H1 (cell line): Measurements from ENCODE around the gene IFT81. TPM values are rescaled to one million over a fixed set of nuclear protein-coding genes. Genes with fewer than 3 reads are reported as not detected.

Experiments
- CTCF ChIA-PET: fragments of 300-600 bp; sonication (Branson Sonifier 250); formaldehyde crosslinking; loops from one replicate; lab custom pipeline; 2021; ENCODE audit not compliant: partially characterized antibody; lab: Charles Lee
- POLR2A ChIA-PET: fragments of 300-600 bp; sonication (Branson Sonifier 250); formaldehyde crosslinking; loops from one replicate; lab custom pipeline; 2021; ENCODE audit warnings: inconsistent platforms; ENCODE audit not compliant: partially characterized antibody; lab: Charles Lee
- DNase-seq, 2 experiments: peaks; one replicate each; pipeline versions ENCODE4 v3.0.0 to v3.0.0-alpha.2; 2010 to 2022; ENCODE audit warnings: low spot score in 2 of 2, low read depth in 1 of 2, mixed read lengths in 1 of 2
- FAIRE-seq: peaks from 2 replicates; lab custom pipeline; 2011; peaks lifted over from hg19 to GRCh38; lab: Jason Lieb, UNC
- H2AFZ ChIP-seq: 2 replicates; pipeline ENCODE4 v1.8.1; 2012; ENCODE audit warnings: low read length, inconsistent platforms
- H2AK5ac ChIP-seq: 2 replicates; pipeline ENCODE4 v1.6.1; 2013; ENCODE audit warnings: low read depth, low read length
- H2BK120ac ChIP-seq: replicated peaks from 2 replicates; pipeline ENCODE3; 2013; ENCODE audit warnings: low read depth, low read length, inconsistent platforms
- H2BK12ac ChIP-seq: 2 replicates; pipeline ENCODE4 v1.6.1; 2013; ENCODE audit warnings: low read depth, low read length
- H2BK15ac ChIP-seq: 2 replicates; pipeline ENCODE4 v1.6.1; 2013; ENCODE audit warnings: low read length
- H2BK20ac ChIP-seq: 2 replicates; pipeline ENCODE4 v1.6.1; 2013; ENCODE audit warnings: low read length
- H2BK5ac ChIP-seq: 2 replicates; pipeline ENCODE4 v1.6.1; 2013; ENCODE audit warnings: low read depth, low read length
- H3K14ac ChIP-seq: 2 replicates; pipeline ENCODE4 v1.6.1; 2013; ENCODE audit warnings: inconsistent platforms; ENCODE audit not compliant: insufficient read length
- H3K18ac ChIP-seq: 2 replicates; pipeline ENCODE4 v1.6.1; 2013; ENCODE audit warnings: low read length; ENCODE audit errors: extremely low read depth
- H3K23ac ChIP-seq: 2 replicates; pipeline ENCODE4 v1.6.1; 2013; ENCODE audit warnings: inconsistent platforms; ENCODE audit not compliant: insufficient read length
- H3K23me2 ChIP-seq: 2 replicates; pipeline ENCODE4 v1.6.1; 2013; ENCODE audit warnings: low read depth, low read length
- H3K27ac ChIP-seq: 2 replicates; pipeline ENCODE4 v1.6.1; 2011; ENCODE audit warnings: low read depth, low read length, inconsistent platforms
- H3K27me3 ChIP-seq, 4 experiments: replicated peaks in 1 of 4; 1 replicate in 1 of 4; 2 replicates in 3 of 4; pipeline versions ENCODE4 v1.6.1 to v1.8.1; 2011 to 2013; ENCODE audit warnings: low read length in 3 of 4, mild to moderate bottlenecking in 3 of 4, inconsistent platforms in 2 of 4, mixed read lengths in 2 of 4, moderate library complexity in 1 of 4; ENCODE audit not compliant: control insufficient read depth in 3 of 4, insufficient read depth in 3 of 4; ENCODE audit errors: extremely low read depth in 1 of 4
- H3K36me3 ChIP-seq, 4 experiments: 2 replicates each; pipeline versions ENCODE4 v1.6.1 to v1.8.1; 2011 to 2013; ENCODE audit warnings: mild to moderate bottlenecking in 4 of 4, low read length in 3 of 4, moderate library complexity in 2 of 4, control low read depth in 1 of 4, inconsistent platforms in 1 of 4; ENCODE audit not compliant: insufficient read depth in 4 of 4, control insufficient read depth in 2 of 4
- H3K4ac ChIP-seq: replicated peaks from 2 replicates; pipeline ENCODE3; 2013; ENCODE audit warnings: low read length, low read depth, mixed read lengths, inconsistent platforms; ENCODE audit not compliant: insufficient read length
- H3K4me1 ChIP-seq, 4 experiments: replicated peaks in 1 of 4; 1 replicate in 1 of 4; 2 replicates in 3 of 4; pipeline versions ENCODE4 v1.6.1 to v1.8.1; 2011 to 2013; ENCODE audit warnings: low read length in 3 of 4, inconsistent platforms in 2 of 4, mixed read lengths in 1 of 4; ENCODE audit not compliant: insufficient read depth in 4 of 4, control insufficient read depth in 3 of 4
- H3K4me2 ChIP-seq, 2 experiments: 2 replicates each; pipeline versions ENCODE4 v1.6.1 to v1.8.1; 2011 to 2013; ENCODE audit warnings: low read depth in 2 of 2, low read length in 2 of 2, control low read depth in 1 of 2, inconsistent platforms in 1 of 2, mild to moderate bottlenecking in 1 of 2; ENCODE audit not compliant: insufficient read depth in 1 of 2
- H3K4me3 ChIP-seq, 4 experiments: fragments of 200-600, 300-600 bp in 1 of 4; sonication (generic), shearing (Covaris generic), sonication (Bioruptor Twin) in 1 of 4; 2 replicates each; pipeline versions ENCODE4 v1.5.1 to v1.8.1; 2011 to 2016; ENCODE audit warnings: low read length in 4 of 4, low read depth in 3 of 4, control low read depth in 2 of 4, inconsistent platforms in 2 of 4, mild to moderate bottlenecking in 2 of 4, mixed read lengths in 1 of 4, moderate library complexity in 1 of 4; ENCODE audit not compliant: insufficient read depth in 2 of 4; ENCODE audit errors: extremely low read depth in 1 of 4
- H3K56ac ChIP-seq: replicated peaks from 2 replicates; pipeline ENCODE3; 2013; ENCODE audit warnings: low read depth, mild to moderate bottlenecking, mixed read lengths, low read length, inconsistent platforms; ENCODE audit not compliant: insufficient read length
- H3K79me1 ChIP-seq: 2 replicates; pipeline ENCODE4 v1.6.1; 2013; ENCODE audit warnings: low read depth, low read length, control low read depth
- H3K79me2 ChIP-seq, 2 experiments: 2 replicates each; pipeline versions ENCODE4 v1.6.1 to v1.8.1; 2012 to 2013; ENCODE audit warnings: low read length in 2 of 2, mild to moderate bottlenecking in 2 of 2, inconsistent platforms in 1 of 2; ENCODE audit not compliant: insufficient read depth in 2 of 2, control insufficient read depth in 1 of 2
- H3K9ac ChIP-seq, 4 experiments: replicated peaks in 1 of 4; 1 replicate in 1 of 4; 2 replicates in 3 of 4; pipeline versions ENCODE4 v1.6.1 to v1.8.1; 2011 to 2013; ENCODE audit warnings: low read depth in 3 of 4, low read length in 3 of 4, control low read depth in 2 of 4, mild to moderate bottlenecking in 2 of 4, moderate library complexity in 2 of 4, inconsistent platforms in 1 of 4; ENCODE audit errors: extremely low read depth in 1 of 4
- H3K9me3 ChIP-seq, 2 experiments: 2 replicates each; pipeline versions ENCODE4 v1.6.1 to v1.8.1; 2012 to 2013; ENCODE audit warnings: mild to moderate bottlenecking in 2 of 2, moderate library complexity in 2 of 2, control low read depth in 1 of 2, inconsistent platforms in 1 of 2, low read depth in 1 of 2, low read length in 1 of 2, mixed read lengths in 1 of 2; ENCODE audit not compliant: insufficient read depth in 2 of 2
- H4K20me1 ChIP-seq, 2 experiments: replicated peaks in 1 of 2; 2 replicates each; pipeline versions ENCODE3 to v1.8.1; 2011 to 2013; ENCODE audit warnings: inconsistent platforms in 2 of 2, low read length in 2 of 2, mild to moderate bottlenecking in 1 of 2; ENCODE audit not compliant: insufficient read depth in 2 of 2, control insufficient read depth in 1 of 2
- H4K5ac ChIP-seq: 2 replicates; pipeline ENCODE4 v1.6.1; 2013; ENCODE audit warnings: low read length, low read depth, mixed read lengths, inconsistent platforms; ENCODE audit not compliant: insufficient read length
- H4K8ac ChIP-seq: 2 replicates; pipeline ENCODE4 v1.8.0; 2013; ENCODE audit warnings: mild to moderate bottlenecking, moderate library complexity, low read length, inconsistent platforms; ENCODE audit not compliant: insufficient read depth; ENCODE audit errors: extremely low read depth
- H4K91ac ChIP-seq: replicated peaks from 2 replicates; pipeline ENCODE3; 2013; ENCODE audit warnings: low read length, mixed read lengths, inconsistent platforms; ENCODE audit not compliant: insufficient read length
- BCL11A ChIP-seq, 2 experiments: IDR thresholded peaks; one replicate each; pipeline ENCODE4 v1.6.1; 2011; ENCODE audit warnings: low read depth in 2 of 2, low read length in 2 of 2, mild to moderate bottlenecking in 2 of 2
- FOSL1 ChIP-seq: IDR thresholded peaks from 2 replicates; pipeline ENCODE4 v1.6.1; 2011; ENCODE audit warnings: mild to moderate bottlenecking, low read depth, low read length, moderate library complexity; ENCODE audit not compliant: insufficient read depth
- HDAC6 ChIP-seq: IDR thresholded peaks from one replicate; pipeline ENCODE4 v1.7.1; 2012; ENCODE audit warnings: low read depth, mild to moderate bottlenecking, inconsistent platforms, low read length, moderate library complexity
- PHF8 ChIP-seq: fragments of 200-600 bp; sonication (generic); conservative IDR thresholded peaks from 2 replicates; pipeline ENCODE4 v1.7.1; 2012; ENCODE audit warnings: low read depth, mild to moderate bottlenecking, inconsistent platforms, low read length, moderate library complexity
- whole genome bisulfite sequencing, 2 experiments: shearing (Covaris generic) in 1 of 2; methylation state at CpG; one replicate each; pipeline versions ENCODE4 v1.1.6 to v1.1.7; 2013 to 2015; ENCODE audit warnings: low lambda C conversion rate in 2 of 2, mixed read lengths in 2 of 2, inconsistent platforms in 1 of 2, low coverage in 1 of 2, missing lambda C conversion rate in 1 of 2; ENCODE audit not compliant: insufficient replicate concordance in 2 of 2, insufficient coverage in 1 of 2, insufficient read length in 1 of 2; ENCODE audit errors: extremely low coverage in 1 of 2, missing lambda C conversion rate in 1 of 2; 5-methylcytosine and 5-hydroxymethylcytosine counted together
- polyA plus RNA-seq, 7 experiments: library from polyadenylated mRNA; depleted of rRNA in 3 of 7; stranded (reverse) in 5 of 7; unstranded in 2 of 7; fragments of >200 nt in 5 of 7; fragments of 200-250 nt in 2 of 7; gene quantifications; 1 replicate in 5 of 7; 2 replicates in 1 of 7; 4 replicates in 1 of 7; pipeline versions ENCODE4 v1.2.1 to v1.2.3, GENCODE V29; 2011 to 2013; ENCODE audit warnings: missing spikeins in 2 of 7, mixed read lengths in 2 of 7
- total RNA-seq: library from RNA; stranded (reverse); fragmentation: NEBNext Ultra II Directional; extraction: Animal tissue kit (Norgen Biotek cat#: 25700); gene quantifications from 2 replicates; pipeline ENCODE4 v1.2.1, GENCODE V29; 2021
- TF ChIP-seq, protein P1 (sequence below), 3 experiments: IDR thresholded peaks; 1 replicate in 2 of 3; 2 replicates in 1 of 3; pipeline versions ENCODE4 v1.5.1 to v1.6.1; 2011; ENCODE audit warnings: low read length in 3 of 3, mild to moderate bottlenecking in 3 of 3, inconsistent platforms in 2 of 3, low read depth in 1 of 3, moderate library complexity in 1 of 3; ENCODE audit not compliant: insufficient read depth in 1 of 3; ENCODE audit errors: control extremely low read depth in 1 of 3

IFT81 gene
- total and polyA plus RNA-seq, 2 of the 8 experiments (the other 6 are each of a cell fraction or from before 2014, with no cell fraction given), result 4.1 to 14.5 TPM

GRCh38 chr12:110156766-110157165 is 32.6 kb downstream of the IFT81 start:
- no peak overlapping the region for H2BK12ac ChIP-seq
- no peak overlapping the region for H2BK120ac ChIP-seq
- peaks cover 0 to 4% (median 2%) of the 10 kb centered on the region in 4 experiments; a peak in 1 of 8 replicates for H3K36me3 ChIP-seq
- H3K79me1 ChIP-seq, result no peaks in the 10 kb centered on the region
- WGBS, 2 experiments, result 84% methylated on average over 2 of the region's 2 CpGs; no CpG with 5 or more reads in 1 of the 2 experiments
- no peaks in the 10 kb centered on the region for H3K27me3 ChIP-seq
- H4K20me1 ChIP-seq, result no peaks in the 10 kb centered on the region
- TF ChIP-seq HDAC6, result no peak
- no peak for TF ChIP-seq FOSL1
- TF ChIP-seq, protein P1, sequence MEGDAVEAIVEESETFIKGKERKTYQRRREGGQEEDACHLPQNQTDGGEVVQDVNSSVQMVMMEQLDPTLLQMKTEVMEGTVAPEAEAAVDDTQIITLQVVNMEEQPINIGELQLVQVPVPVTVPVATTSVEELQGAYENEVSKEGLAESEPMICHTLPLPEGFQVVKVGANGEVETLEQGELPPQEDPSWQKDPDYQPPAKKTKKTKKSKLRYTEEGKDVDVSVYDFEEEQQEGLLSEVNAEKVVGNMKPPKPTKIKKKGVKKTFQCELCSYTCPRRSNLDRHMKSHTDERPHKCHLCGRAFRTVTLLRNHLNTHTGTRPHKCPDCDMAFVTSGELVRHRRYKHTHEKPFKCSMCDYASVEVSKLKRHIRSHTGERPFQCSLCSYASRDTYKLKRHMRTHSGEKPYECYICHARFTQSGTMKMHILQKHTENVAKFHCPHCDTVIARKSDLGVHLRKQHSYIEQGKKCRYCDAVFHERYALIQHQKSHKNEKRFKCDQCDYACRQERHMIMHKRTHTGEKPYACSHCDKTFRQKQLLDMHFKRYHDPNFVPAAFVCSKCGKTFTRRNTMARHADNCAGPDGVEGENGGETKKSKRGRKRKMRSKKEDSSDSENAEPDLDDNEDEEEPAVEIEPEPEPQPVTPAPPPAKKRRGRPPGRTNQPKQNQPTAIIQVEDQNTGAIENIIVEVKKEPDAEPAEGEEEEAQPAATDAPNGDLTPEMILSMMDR (IDR thresholded peaks at IDR 0.05; ENCODE audit: control extremely low read depth in 1 of 3, insufficient read depth in 1 of 3, low read depth in 1 of 3, low read length in 3 of 3), result no peak
- TF ChIP-seq PHF8, result no peak
- TF ChIP-seq BCL11A (IDR thresholded peaks at IDR 0.05; ENCODE audit: low read depth in 2 of 2, low read length in 2 of 2), result no peak
- no peak overlapping the region for H3K4me3 ChIP-seq
- H3K4me1 ChIP-seq, result no peaks in the 10 kb centered on the region
- H3K79me2 ChIP-seq, result no peaks in the 10 kb centered on the region
- no peak overlapping the region for H3K18ac ChIP-seq
- no peak overlapping the region for H2BK20ac ChIP-seq
- POLR2A ChIA-PET, result interaction anchor here (0.6 to 1.9 kb wide), 2 partner anchors 9 to 146 kb away, joined by 3 to 6 read pairs; no protein-coding TSS in a partner anchor
- no peaks in the 10 kb centered on the region for H3K23me2 ChIP-seq
- no peak for DNase-seq
- no peak overlapping the region for H3K27ac ChIP-seq
- no peak overlapping the region for H2AFZ ChIP-seq
- no peak overlapping the region for H3K14ac ChIP-seq
- no peak overlapping the region for H3K23ac ChIP-seq
- FAIRE-seq, result no peak
- H3K9ac ChIP-seq, result no peak overlapping the region
- H4K5ac ChIP-seq, result no peak overlapping the region
- H4K8ac ChIP-seq, result no peak overlapping the region
- H3K9me3 ChIP-seq, result no peaks in the 10 kb centered on the region
- H3K4ac ChIP-seq, result no peak overlapping the region
- CTCF ChIA-PET, result no interaction called here
- no peak overlapping the region for H4K91ac ChIP-seq
- no peak overlapping the region for H3K4me2 ChIP-seq
- no peak overlapping the region for H2BK5ac ChIP-seq
- H2BK15ac ChIP-seq, result no peak overlapping the region
- H2AK5ac ChIP-seq, result no peak overlapping the region
- H3K56ac ChIP-seq, result no peak overlapping the region
